PC-3 (cell line): ENCODE measurements around the gene ADGRV1. TPM values are rescaled to one million over a fixed set of nuclear protein-coding genes. Genes with fewer than 3 reads are reported as not detected.

Experiments used
- ATAC-seq: fragments of 200-7000 bp; cut with Tn5 transposase; 2 replicates; pipeline ENCODE4 v1.9.1; 2020; ENCODE audit warnings: mild to moderate bottlenecking, moderate library complexity
- BruUV-seq: library from RNA; stranded (reverse); fragments of 400-500 nt; replicated peaks from 2 replicates; lab custom pipeline; 2021; lab: Mats Ljungman, UMichigan
- CTCF ChIA-PET: fragments of 300-600 bp; sonication (Branson Sonifier 250); formaldehyde crosslinking; loops from one replicate; lab custom pipeline; 2022; ENCODE audit warnings: antibody characterized with exemption; lab: Charles Lee
- POLR2A ChIA-PET: fragments of 300-600 bp; sonication (Branson Sonifier 250); formaldehyde crosslinking; loops from one replicate; lab custom pipeline; 2022; ENCODE audit warnings: antibody characterized with exemption; ENCODE audit not compliant: unreplicated experiment; lab: Charles Lee
- DNase-seq: peaks from one replicate; pipeline ENCODE4 v3.0.0-alpha.2; 2015
- H2AFZ ChIP-seq: fragments of 300-600 bp; sonication (generic); 2 replicates; pipeline ENCODE4 v1.6.0; 2016; ENCODE audit warnings: antibody characterized with exemption, low read length
- H3F3A ChIP-seq: fragments of 300-600 bp; sonication (generic); one replicate; pipeline ENCODE4 v1.6.0; 2017; ENCODE audit warnings: antibody characterized with exemption, low read length, control low read depth, mild to moderate bottlenecking; ENCODE audit not compliant: unreplicated experiment
- H3K27ac ChIP-seq: fragments of 300-600 bp; sonication (generic); 2 replicates; pipeline ENCODE4 v1.5.1; 2016; ENCODE audit warnings: mild to moderate bottlenecking, low read length
- H3K27me3 ChIP-seq: fragments of 300-600 bp; sonication (generic); 2 replicates; pipeline ENCODE4 v1.6.1; 2016; ENCODE audit warnings: low read length, mixed read lengths
- H3K36me3 ChIP-seq: fragments of 300-600 bp; sonication (generic); 2 replicates; pipeline ENCODE4 v1.6.1; 2016; ENCODE audit warnings: low read depth, mixed run types, low read length, mixed read lengths
- H3K4me1 ChIP-seq: fragments of 300-600 bp; sonication (generic); 2 replicates; pipeline ENCODE4 v1.5.1; 2016; ENCODE audit warnings: low read length; ENCODE audit not compliant: insufficient read depth
- H3K4me2 ChIP-seq: fragments of 300-600 bp; sonication (generic); 2 replicates; pipeline ENCODE4 v1.6.0; 2016; ENCODE audit warnings: low read length
- H3K4me3 ChIP-seq: fragments of 300-600 bp; sonication (generic); 2 replicates; pipeline ENCODE4 v1.5.1; 2016; ENCODE audit warnings: mild to moderate bottlenecking, low read length, mixed read lengths
- H3K79me2 ChIP-seq: fragments of 300-600 bp; sonication (generic); 2 replicates; pipeline ENCODE4 v1.6.1; 2017; ENCODE audit warnings: low read length, mixed read lengths
- H3K9ac ChIP-seq: fragments of 300-600 bp; sonication (generic); 2 replicates; pipeline ENCODE4 v1.6.0; 2016; ENCODE audit warnings: mild to moderate bottlenecking, low read length
- H3K9me2 ChIP-seq: fragments of 300-600 bp; sonication (generic); replicated peaks from 2 replicates; pipeline ENCODE4 v1.6.1; 2016; ENCODE audit warnings: mixed run types, low read length, mixed read lengths
- H3K9me3 ChIP-seq: fragments of 300-600 bp; sonication (generic); 2 replicates; pipeline ENCODE4 v1.6.1; 2016; ENCODE audit warnings: low read length, mixed read lengths
- H4K20me1 ChIP-seq: fragments of 300-600 bp; sonication (generic); 2 replicates; pipeline ENCODE4 v1.6.1; 2016; ENCODE audit warnings: low read length, mixed read lengths
- CTCF ChIP-seq: fragments of 300-600 bp; sonication (generic); conservative IDR thresholded peaks from 2 replicates; pipeline ENCODE4 v1.5.1; 2017; ENCODE audit warnings: antibody characterized with exemption, low read depth, mild to moderate bottlenecking, low read length
- EZH2 ChIP-seq: fragments of 300-600 bp; sonication (generic); IDR thresholded peaks from one replicate; pipeline ENCODE4 v1.6.1; 2017; ENCODE audit warnings: antibody characterized with exemption, mild to moderate bottlenecking, low read length; ENCODE audit not compliant: unreplicated experiment
- EZH2phosphoT487 ChIP-seq: fragments of 300-600 bp; sonication (generic); IDR thresholded peaks from 2 replicates; pipeline ENCODE4 v1.6.1; 2018; ENCODE audit warnings: mild to moderate bottlenecking, antibody characterized with exemption, low read length, borderline replicate concordance
- intact Hi-C: fragments of 100-400 bp; cut with micrococcal nuclease; formaldehyde crosslinking; loops from 2 replicates; pipeline ENCODE4 v1.9.0; 2023
- total RNA-seq: library from RNA; depleted of rRNA; stranded (reverse); fragments of >200 nt; gene quantifications from 2 replicates; pipeline ENCODE4 v1.2.3, GENCODE V29; 2014

Gene ADGRV1
- total RNA-seq, 1 experiment from 2014 or later: 22.7 TPM

GRCh38 chr5:91158011-91158410, 599.4 kb downstream of the ADGRV1 start:
- CTCF ChIA-PET: no interaction called here
- ATAC-seq: no peak
- no TSS peak for BruUV-seq
- POLR2A ChIA-PET: no interaction called here
- H3K27ac ChIP-seq: no peak overlapping the region
- H3K9me3 ChIP-seq: no peaks in the 10 kb centered on the region
- no peak overlapping the region for H3K4me2 ChIP-seq
- intact Hi-C loops: no loop called here
- H3K4me1 ChIP-seq: peaks cover 23% of the 10 kb centered on the region
- H4K20me1 ChIP-seq: no peaks in the 10 kb centered on the region
- no peaks in the 10 kb centered on the region for H3K27me3 ChIP-seq
- TF ChIP-seq EZH2 (no peak), CTCF (no peak), EZH2phosphoT487 (no peak)
- DNase-seq: no peak
- no peak overlapping the region for H3K4me3 ChIP-seq
- H2AFZ ChIP-seq: no peak overlapping the region
- no peaks in the 10 kb centered on the region for H3F3A ChIP-seq
- H3K36me3 ChIP-seq: no peaks in the 10 kb centered on the region
- H3K79me2 ChIP-seq: no peaks in the 10 kb centered on the region
- H3K9ac ChIP-seq: no peak overlapping the region
- no peaks in the 10 kb centered on the region for H3K9me2 ChIP-seq

DNA sequence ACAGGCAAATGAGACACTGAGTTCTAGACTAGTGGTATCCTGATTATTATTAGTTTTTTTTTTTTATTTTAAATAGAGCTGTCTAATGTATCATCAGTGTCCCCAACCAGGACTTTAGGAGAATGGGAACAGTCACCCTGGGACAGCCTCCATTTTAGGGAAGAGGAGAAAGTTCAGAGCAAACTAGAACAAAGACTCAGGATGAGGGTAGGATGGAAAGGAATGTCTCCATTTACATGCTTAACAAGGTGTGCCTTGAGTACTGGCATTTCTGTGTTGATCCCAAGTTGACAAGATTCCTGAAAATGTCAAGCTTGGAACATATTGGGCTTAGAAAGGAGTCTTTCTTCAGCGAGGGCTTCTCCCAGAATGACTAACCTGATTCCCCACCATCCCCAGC, 601.0 kb downstream of the ADGRV1 start:
- TF ChIP-seq EZH2: no peak
- no peak for TF ChIP-seq CTCF
- TF ChIP-seq EZH2phosphoT487: no peak
- Histone ChIP-seq H3K4me1 (peaks cover 40% of the 10 kb centered on the region), H4K20me1 (no peaks in the 10 kb centered on the region), H3K36me3 (no peaks in the 10 kb centered on the region), H3K4me3 (no peak overlapping the region), H3K4me2 (no peak overlapping the region), H2AFZ (no peak overlapping the region), H3K79me2 (no peaks in the 10 kb centered on the region), H3K27me3 (no peaks in the 10 kb centered on the region), H3K9me3 (no peaks in the 10 kb centered on the region), H3K9ac (no peak overlapping the region), H3K9me2 (no peaks in the 10 kb centered on the region), H3F3A (no peaks in the 10 kb centered on the region), H3K27ac (no peak overlapping the region)
- ATAC-seq: no peak
- POLR2A ChIA-PET: no interaction called here
- no TSS peak for BruUV-seq
- no peak for DNase-seq
- CTCF ChIA-PET: no interaction called here
- intact Hi-C loops: no loop called here

DNA sequence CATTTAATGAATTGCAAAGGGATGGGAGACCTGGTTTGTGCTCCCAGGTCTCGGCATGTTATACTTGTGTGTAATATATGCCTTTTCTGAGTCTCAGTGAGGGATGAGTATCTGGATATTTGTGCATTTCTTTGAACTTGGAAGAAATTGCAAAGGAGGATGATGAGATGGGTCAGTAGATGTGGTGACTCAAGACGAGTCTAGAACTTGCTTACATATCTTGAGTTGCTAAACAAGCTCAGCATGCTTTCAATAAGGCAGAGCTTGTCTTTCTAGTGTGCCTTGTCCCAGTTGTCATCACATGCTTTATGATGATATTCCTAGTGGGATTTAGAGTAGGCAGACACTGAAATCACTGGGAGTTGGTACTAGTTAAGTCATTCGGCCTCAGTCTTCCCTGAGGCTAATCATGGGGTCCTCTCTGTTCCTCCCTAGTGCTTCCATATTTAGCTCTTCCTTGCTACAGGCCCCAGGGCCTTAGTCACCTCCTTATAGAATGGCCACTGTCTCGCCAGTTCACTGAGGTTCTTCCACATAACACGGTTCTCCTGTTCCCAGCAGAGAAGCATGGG, 602.2 kb downstream of the ADGRV1 start:
- H3K27ac ChIP-seq: peak overlapping the region; percentile 15; the same call in 1 of the 2 replicates
- CTCF ChIA-PET: interaction anchor here (0.6 kb wide), 1 partner anchor 228 kb away, joined by 3 read pairs; no protein-coding TSS in a partner anchor
- BruUV-seq: no TSS peak

More for the DNA sequence above, 602.2 kb downstream of the ADGRV1 start:
- H3K9me2 ChIP-seq: no peaks in the 10 kb centered on the region
- no peak overlapping the region for H3K9ac ChIP-seq
- no peak overlapping the region for H3K4me2 ChIP-seq
- no peaks in the 10 kb centered on the region for H3K9me3 ChIP-seq
- H4K20me1 ChIP-seq: no peaks in the 10 kb centered on the region
- ATAC-seq: no peak
- H3K4me3 ChIP-seq: no peak overlapping the region
- no peaks in the 10 kb centered on the region for H3K36me3 ChIP-seq
- no peaks in the 10 kb centered on the region for H3F3A ChIP-seq
- peaks cover 44% of the 10 kb centered on the region for H3K4me1 ChIP-seq
- H3K79me2 ChIP-seq: no peaks in the 10 kb centered on the region
- peak; percentile 46 for DNase-seq
- H2AFZ ChIP-seq: no peak overlapping the region
- TF ChIP-seq EZH2: no peak
- no peak for TF ChIP-seq EZH2phosphoT487
- no peak for TF ChIP-seq CTCF
- no peaks in the 10 kb centered on the region for H3K27me3 ChIP-seq
- POLR2A ChIA-PET: no interaction called here
- intact Hi-C loops: no loop called here
